HG03045 (cell line): Measurements from ENCODE around the gene CEP76.

ENCODE experiments used
- ATAC-seq: cut with Tn5 transposase; IDR thresholded peaks from one replicate; pipeline ENCODE4 v1.9.1; 2021; ENCODE audit warnings: mild to moderate bottlenecking, moderate library complexity; ENCODE audit not compliant: unreplicated experiment

CEP76 gene

GRCh38 chr18:12703664-12704063 is 1.1 kb upstream of the CEP76 start:
- ATAC-seq, result no peak

GRCh38 chr18:12703096-12703567 is 609 bp upstream of the CEP76 start:
- peak; percentile 34 for ATAC-seq

GRCh38 chr18:12701161-12701560 is 1.4 kb downstream of the CEP76 start:
- ATAC-seq, result no peak

DNA sequence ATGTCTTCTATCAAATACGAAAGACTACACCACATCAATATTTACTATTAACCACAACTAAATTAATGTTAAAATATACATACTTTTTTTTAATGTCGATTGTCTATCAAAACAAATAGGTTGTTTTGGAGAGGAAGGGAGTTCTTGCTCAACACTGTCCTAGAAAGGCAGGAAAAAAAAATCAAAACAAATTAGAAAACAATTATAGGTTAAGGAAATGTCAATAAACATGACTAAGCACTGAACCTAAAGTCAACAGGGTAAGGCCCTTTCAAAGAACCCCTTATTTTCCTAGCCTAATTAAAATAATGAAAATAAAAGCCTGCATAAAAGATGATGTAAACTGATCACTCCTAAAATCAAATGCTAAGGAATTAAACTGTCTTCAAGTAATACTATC is 2.8 kb downstream of the CEP76 start:
- ATAC-seq, result no peak

GRCh38 chr18:12694032-12694431 is 8.5 kb downstream of the CEP76 start:
- no peak for ATAC-seq

GRCh38 chr18:12692206-12692605 is 10.3 kb downstream of the CEP76 start:
- ATAC-seq, result no peak

DNA sequence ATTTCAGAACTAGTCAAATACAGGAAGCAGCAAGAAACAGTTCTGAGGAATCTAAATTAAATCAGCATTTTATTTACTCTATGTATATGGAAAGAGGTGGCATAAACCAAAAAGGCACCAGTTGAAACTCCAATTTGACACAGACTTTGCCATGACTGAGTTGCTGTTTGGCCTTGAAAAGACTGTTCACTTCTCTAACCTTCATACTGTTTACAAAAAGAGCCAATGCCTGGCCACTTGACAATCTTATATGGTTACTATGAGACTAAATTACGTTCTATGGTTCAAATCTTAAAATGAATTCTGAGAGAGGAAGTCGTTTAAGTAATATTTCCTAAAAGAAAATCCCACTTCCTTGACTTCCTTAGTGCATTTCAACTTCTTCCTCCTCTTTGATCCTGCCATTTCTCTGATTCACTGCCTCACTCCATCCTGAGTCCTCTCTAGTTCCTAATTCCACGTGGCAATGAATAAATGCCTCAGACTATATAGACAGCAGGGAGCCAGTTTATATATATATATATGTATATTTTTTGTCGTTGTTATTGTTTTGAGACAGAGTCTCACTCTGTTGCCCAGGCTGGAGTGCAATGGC is 13.2 kb downstream of the CEP76 start:
- ATAC-seq, result no peak

DNA sequence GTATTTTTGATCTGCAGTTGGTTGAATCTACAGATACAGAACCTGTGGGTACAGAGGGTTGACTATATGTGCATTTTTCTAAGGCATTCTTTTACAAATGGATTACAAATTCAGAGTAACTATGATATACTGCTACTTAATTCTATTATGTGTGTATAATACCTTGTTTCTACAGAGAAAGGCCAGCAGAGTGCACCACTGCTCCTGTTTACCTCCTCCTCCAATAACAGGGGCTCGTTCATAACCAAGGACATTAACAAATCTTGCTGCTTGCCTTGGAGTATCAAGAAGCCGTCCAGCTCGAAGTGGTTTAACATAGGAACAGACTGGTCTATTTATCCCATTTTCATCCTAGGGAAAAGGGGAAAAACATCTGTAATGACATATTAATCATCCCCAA is 16.4 kb downstream of the CEP76 start:
- ATAC-seq, result no peak

DNA sequence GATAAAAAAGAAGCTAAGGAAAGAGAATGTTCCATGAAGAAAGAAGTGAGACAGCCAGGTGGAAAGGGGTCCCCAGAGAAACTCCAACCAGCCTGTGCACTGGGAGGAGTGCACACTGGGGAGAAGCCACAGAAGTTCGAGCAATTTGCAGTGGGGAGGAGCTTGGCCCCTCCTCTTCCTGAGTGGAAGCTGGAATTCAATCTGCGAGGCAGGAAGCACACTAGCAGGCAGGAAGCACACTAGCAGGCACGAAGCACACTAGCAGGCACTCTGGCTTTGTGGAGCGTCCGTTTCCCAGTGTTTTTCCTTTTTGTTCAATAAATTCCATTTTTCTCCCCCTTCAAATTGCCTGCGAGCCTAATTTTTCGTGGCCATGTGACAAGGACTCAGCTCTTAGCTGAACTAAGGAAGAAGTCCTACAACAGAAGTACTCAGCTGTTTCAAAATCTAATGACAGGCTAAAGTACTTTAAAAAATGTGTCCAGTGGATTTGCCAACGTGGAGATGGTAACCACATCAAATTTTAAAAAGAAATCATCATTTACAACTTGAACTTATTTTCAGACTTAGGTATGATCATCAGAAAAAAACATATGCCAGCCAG is 23.2 kb downstream of the CEP76 start:
- ATAC-seq, result no peak

DNA sequence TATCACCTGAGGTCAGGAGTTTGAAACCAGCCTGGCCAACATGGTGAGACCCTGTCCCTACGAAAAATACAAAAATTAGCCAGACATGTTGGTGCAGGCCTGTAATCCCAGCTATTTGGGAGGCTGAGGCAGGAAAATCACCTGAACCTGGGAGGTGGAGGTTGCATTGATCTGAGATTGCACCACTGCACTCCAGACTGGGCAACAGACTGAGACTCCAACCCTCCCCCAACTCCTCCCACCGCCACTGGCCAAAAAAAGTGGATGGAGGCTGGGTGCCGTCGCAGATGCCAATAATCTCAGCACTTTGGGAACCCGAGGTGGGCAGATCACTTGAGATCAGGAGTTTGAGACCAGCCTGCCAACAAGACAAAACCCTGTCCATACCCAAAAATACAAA is 34.5 kb downstream of the CEP76 start:
- no peak for ATAC-seq

DNA sequence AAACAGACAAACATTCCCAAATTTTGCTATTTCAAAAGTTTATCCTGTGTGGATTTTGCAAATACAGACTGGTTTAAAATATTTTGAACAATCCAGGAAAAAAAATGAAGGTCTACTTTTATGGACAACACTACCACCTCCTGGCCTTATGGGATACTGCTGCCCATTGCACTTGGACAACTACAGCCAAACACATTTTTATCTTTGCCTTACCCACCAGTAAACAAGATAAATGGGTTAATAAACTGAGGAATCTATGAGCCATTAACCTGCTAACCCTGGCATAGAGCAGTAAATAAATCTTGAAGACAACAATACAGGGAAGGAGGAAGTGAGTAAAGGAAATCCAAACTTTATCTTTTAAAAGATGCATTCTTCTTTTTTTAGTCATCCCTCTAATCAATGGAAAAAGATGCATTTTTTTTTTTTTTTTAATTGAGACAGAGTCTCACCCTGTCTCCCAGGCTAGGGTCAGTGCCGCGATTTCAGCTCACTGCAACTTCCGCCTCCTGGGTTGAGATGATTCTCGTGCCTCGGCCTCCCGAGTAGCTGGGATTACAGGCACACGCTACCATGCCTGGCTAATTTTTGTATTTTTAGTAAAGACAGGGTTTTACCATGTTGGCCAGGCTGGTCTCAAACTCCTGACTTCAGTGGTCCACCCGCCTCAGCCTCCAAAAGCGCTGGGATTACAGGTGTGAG is 42.5 kb downstream of the CEP76 start:
- ATAC-seq, result no peak

DNA sequence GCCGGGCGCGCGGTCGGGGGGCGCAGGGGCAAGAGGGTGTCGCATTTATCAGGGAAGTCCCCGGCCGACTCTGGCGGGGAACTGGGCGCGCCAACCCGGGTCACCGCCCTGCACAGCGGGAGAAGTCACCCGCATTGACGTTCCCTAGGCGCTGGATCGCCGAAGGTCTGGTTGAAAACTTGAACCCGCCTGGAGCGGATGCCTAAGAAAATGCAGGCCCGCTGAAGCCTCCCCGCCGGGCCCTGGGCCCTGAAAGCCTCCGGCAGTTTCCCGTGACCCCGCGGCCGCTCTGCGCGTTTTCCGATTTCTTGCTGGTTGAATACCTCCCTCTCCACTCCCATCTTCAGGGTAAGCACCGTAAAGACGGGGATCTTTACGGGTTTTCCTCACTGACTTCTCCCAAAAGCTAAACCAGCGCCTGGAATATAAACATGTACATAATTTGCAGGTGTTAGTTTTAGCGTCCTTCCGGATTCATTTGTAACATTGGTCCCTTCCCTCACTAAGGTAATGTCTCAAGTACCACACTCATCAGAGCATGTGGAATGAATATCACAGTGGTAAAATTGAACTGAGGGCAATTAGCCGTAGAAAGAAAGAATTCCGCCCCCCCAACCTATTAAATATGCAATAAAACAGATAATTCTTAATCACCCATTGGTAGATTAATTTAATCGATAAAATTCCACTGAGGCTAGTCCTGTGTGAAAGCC is 43.9 kb downstream of the CEP76 start:
- ATAC-seq, result peak; percentile 25

GRCh38 chr18:12657684-12658425 is 44.7 kb downstream of the CEP76 start, which contains the start of gene SPIRE1:
Gene SPIRE1 (minus strand): TSS chr18:12658107. CDS start chr18:12657866, 241 bp downstream.
- peak; percentile 82 for ATAC-seq

- ATAC-seq, result peak; percentile 41
Observed at GRCh38 chr18:12656938-12657683, 45.4 kb downstream of the CEP76 start.

DNA sequence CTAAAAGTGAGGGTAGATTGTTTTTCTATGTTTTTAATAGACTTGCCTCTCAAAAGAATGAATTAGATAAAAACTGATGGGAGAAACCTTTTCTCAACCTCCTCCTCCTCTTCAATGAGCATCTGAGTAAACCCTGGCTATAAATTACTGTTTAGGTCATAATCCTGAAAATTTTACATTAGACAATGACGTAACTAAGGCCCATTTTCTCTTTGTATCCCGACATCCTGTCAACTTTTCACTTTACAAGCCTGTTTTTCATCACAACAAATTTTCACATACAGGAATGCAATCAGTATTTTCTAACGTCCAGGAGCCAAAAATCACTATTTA is 46.0 kb downstream of the CEP76 start:
- ATAC-seq, result no peak

GRCh38 chr18:12654971-12655370 is 47.6 kb downstream of the CEP76 start:
- no peak for ATAC-seq

- no peak for ATAC-seq
Observed at GRCh38 chr18:12652861-12653401, 49.6 kb downstream of the CEP76 start.

GRCh38 chr18:12651651-12652050 is 50.9 kb downstream of the CEP76 start:
- ATAC-seq, result no peak

DNA sequence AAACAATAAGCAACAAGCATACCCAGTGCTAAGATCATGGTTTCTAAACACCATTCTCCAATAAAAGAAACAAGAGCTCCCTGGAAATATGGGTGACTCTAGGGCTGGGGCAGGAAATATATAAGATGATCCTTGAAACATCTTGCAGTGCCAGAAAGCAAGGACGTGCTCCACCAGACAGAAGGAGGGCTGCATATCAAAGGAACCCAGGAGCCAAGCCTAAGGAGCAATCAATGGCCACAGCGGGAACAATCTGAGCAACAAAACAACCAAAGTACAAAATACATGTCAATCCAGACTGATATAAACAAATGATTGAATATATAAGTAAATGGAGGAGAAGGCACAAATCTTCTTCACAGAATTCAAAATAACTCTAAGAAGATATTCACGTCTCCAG is 54.8 kb downstream of the CEP76 start:
- ATAC-seq, result no peak

DNA sequence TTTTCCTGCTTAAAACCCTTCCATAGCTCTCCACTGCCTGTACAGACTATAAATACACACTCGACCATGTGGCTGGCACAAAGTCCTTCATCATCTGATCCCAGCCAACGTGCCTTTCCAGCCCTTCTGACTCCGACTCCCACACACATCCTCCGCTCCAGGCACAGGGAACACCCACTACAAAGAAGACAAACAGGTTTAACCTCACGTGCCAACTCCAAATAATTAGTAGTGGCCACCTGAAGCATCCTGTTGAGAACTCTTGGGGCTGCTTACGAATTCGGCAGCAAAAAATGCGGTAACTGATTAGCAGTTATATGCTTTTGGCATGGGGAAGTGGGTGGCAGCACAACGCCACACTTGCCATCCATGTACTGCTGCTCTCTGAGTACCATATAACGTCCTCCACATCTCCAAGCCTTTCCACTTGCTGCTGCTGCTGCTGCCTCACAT is 56.7 kb downstream of the CEP76 start:
- ATAC-seq, result no peak
